CD14-positive monocyte (primary cell): Measurements from ENCODE around the gene BACH2. TPM values are rescaled to one million over a fixed set of nuclear protein-coding genes. Genes with fewer than 3 reads are reported as not detected.

Experiments used
- DNase-seq, 3 donors: peaks; one replicate each; pipeline ENCODE4 v3.0.0-alpha.2; 2011 to 2022
- H2AFZ ChIP-seq: 2 replicates; pipeline ENCODE4 v1.6.0; 2012; ENCODE audit warnings: mild to moderate bottlenecking, low read depth, low read length, inconsistent platforms; ENCODE audit not compliant: insufficient read depth, poor library complexity, severe bottlenecking
- H3K27ac ChIP-seq, 2 donors: 1 replicate in 1 of 2; 2 replicates in 1 of 2; pipeline ENCODE4 v1.5.1; 2012 to 2013; ENCODE audit warnings: low read length in 2 of 2, control low read depth in 1 of 2, inconsistent platforms in 1 of 2, low read depth in 1 of 2, mild to moderate bottlenecking in 1 of 2
- H3K27me3 ChIP-seq, 2 donors: one replicate each; pipeline versions ENCODE4 v1.6.0 to v1.6.1; 2011 to 2013; ENCODE audit warnings: low read length in 2 of 2; ENCODE audit not compliant: control insufficient read depth in 2 of 2, insufficient read depth in 2 of 2
- H3K36me3 ChIP-seq, 2 donors: replicated peaks in 1 of 2; 1 replicate in 1 of 2; 2 replicates in 1 of 2; pipeline versions ENCODE4 v1.5.1 to v1.6.1; 2012 to 2013; ENCODE audit warnings: low read length in 2 of 2, control low read depth in 1 of 2, inconsistent platforms in 1 of 2, mild to moderate bottlenecking in 1 of 2; ENCODE audit not compliant: insufficient read depth in 2 of 2, control insufficient read depth in 1 of 2
- H3K4me1 ChIP-seq, 2 donors: 1 replicate in 1 of 2; 2 replicates in 1 of 2; pipeline versions ENCODE4 v1.5.1 to v1.6.1; 2012 to 2013; ENCODE audit warnings: low read length in 2 of 2, control low read depth in 1 of 2, inconsistent platforms in 1 of 2, mild to moderate bottlenecking in 1 of 2, moderate library complexity in 1 of 2; ENCODE audit not compliant: insufficient read depth in 2 of 2, control insufficient read depth in 1 of 2
- H3K4me2 ChIP-seq: replicated peaks from 2 replicates; pipeline ENCODE3; 2012; ENCODE audit warnings: low read length, moderate library complexity, mild to moderate bottlenecking; ENCODE audit not compliant: poor library complexity, severe bottlenecking; ENCODE audit errors: extremely low read depth
- H3K4me3 ChIP-seq, 3 experiments: fragments of 200-600 bp in 1 of 3; sonication (generic) in 1 of 3; replicated peaks in 1 of 3; 1 replicate in 2 of 3; 2 replicates in 1 of 3; pipeline ENCODE4 v1.5.1; 2011 to 2013; ENCODE audit warnings: low read length in 3 of 3, mild to moderate bottlenecking in 3 of 3, control low read depth in 2 of 3, low read depth in 2 of 3, inconsistent platforms in 1 of 3, moderate library complexity in 1 of 3
- H3K79me2 ChIP-seq: 2 replicates; pipeline ENCODE4 v1.6.0; 2012; ENCODE audit warnings: mild to moderate bottlenecking, control low read depth, inconsistent platforms, low read length, moderate library complexity; ENCODE audit not compliant: insufficient read depth
- H3K9ac ChIP-seq: 2 replicates; pipeline ENCODE4 v1.6.0; 2017; ENCODE audit warnings: low read length, mild to moderate bottlenecking; ENCODE audit not compliant: insufficient read depth, poor library complexity, severe bottlenecking
- H3K9me3 ChIP-seq, 2 donors: replicated peaks in 1 of 2; 1 replicate in 1 of 2; 2 replicates in 1 of 2; pipeline versions ENCODE4 v1.5.1 to v1.6.1; 2012 to 2013; ENCODE audit warnings: low read length in 2 of 2, control low read depth in 1 of 2; ENCODE audit not compliant: control insufficient read depth in 1 of 2, insufficient read depth in 1 of 2
- H4K20me1 ChIP-seq: 2 replicates; pipeline ENCODE4 v1.6.0; 2012; ENCODE audit warnings: mild to moderate bottlenecking, low read length, control low read depth, moderate library complexity; ENCODE audit not compliant: insufficient read depth
- H3K27ac Mint-ChIP-seq, 7 donors: one replicate each; pipeline ENCODE4 v1.8.0; 2020; ENCODE audit warnings: mild to moderate bottlenecking in 7 of 7, mixed read lengths in 7 of 7, moderate library complexity in 6 of 7, inconsistent platforms in 2 of 7
- H3K27me3 Mint-ChIP-seq, 3 donors: one replicate each; pipeline ENCODE4 v1.8.0; 2021 to 2022; ENCODE audit warnings: low read depth in 3 of 3, mild to moderate bottlenecking in 3 of 3, mixed read lengths in 3 of 3, moderate library complexity in 3 of 3, inconsistent platforms in 1 of 3
- H3K36me3 Mint-ChIP-seq, 2 donors: one replicate each; pipeline ENCODE4 v1.8.0; 2020; ENCODE audit warnings: mixed read lengths in 2 of 2, inconsistent platforms in 1 of 2, mild to moderate bottlenecking in 1 of 2
- H3K4me1 Mint-ChIP-seq: one replicate; pipeline ENCODE4 v1.8.0; 2020; ENCODE audit warnings: mild to moderate bottlenecking, mixed read lengths
- H3K4me3 Mint-ChIP-seq, 2 donors: one replicate each; pipeline ENCODE4 v1.8.0; 2020; ENCODE audit warnings: mild to moderate bottlenecking in 2 of 2, mixed read lengths in 2 of 2, moderate library complexity in 1 of 2
- H3K9me3 Mint-ChIP-seq, 7 donors: one replicate each; pipeline ENCODE4 v1.8.0; 2020 to 2022; ENCODE audit warnings: mixed read lengths in 7 of 7, mild to moderate bottlenecking in 6 of 7, moderate library complexity in 6 of 7, inconsistent platforms in 2 of 7
- CTCF ChIP-seq: fragments of 200-600 bp; IDR thresholded peaks from one replicate; pipeline ENCODE4 v1.8.0; 2022; ENCODE audit warnings: antibody characterized with exemption, mild to moderate bottlenecking
- WGBS: methylation state at CpG from one replicate; pipeline ENCODE4 v1.1.5; 2013; ENCODE audit warnings: missing lambda C conversion rate; ENCODE audit not compliant: insufficient coverage; 5-methylcytosine and 5-hydroxymethylcytosine counted together
- intact Hi-C, 2 donors: fragments of 100-400 bp; cut with micrococcal nuclease; formaldehyde crosslinking; loops; one replicate each; pipeline versions ENCODE4 v1.15.0 to v1.15.1; 2023
- polyA plus RNA-seq, 3 donors: library from polyadenylated mRNA; depleted of rRNA in 1 of 3; unstranded in 2 of 3; stranded (reverse) in 1 of 3; fragments of 300-500 nt in 2 of 3; fragments of >200 nt in 1 of 3; fragmentation: Illumina TruSeq in 2 of 3; gene quantifications; 1 replicate in 2 of 3; 2 replicates in 1 of 3; pipeline ENCODE4 v1.2.3, GENCODE V29; 2012 to 2021

Gene BACH2
- polyA plus RNA-seq, 3 donors, result 0.04 to 0.09 (median 0.05) TPM

- Histone ChIP-seq H3K27me3 (no peaks in the 10 kb centered on the region), H3K79me2 (no peaks in the 10 kb centered on the region), H4K20me1 (no peaks in the 10 kb centered on the region), H3K9me3 (no peaks in the 10 kb centered on the region), H3K27ac (no peak overlapping the region), H3K4me2 (peak overlapping the region; percentile 54), H2AFZ (peak overlapping the region; percentile 18), H3K9ac (no peak overlapping the region), H3K4me3 (peak overlapping the region in 1 of 3 experiments; percentile 26), H3K36me3 (no peaks in the 10 kb centered on the region), H3K4me1 (peaks cover 15 to 25% of the 10 kb centered on the region in 2 donors)
- peak; percentile 11 to 60 (median 47) for DNase-seq
- H3K36me3 Mint-ChIP-seq, result no peaks in the 10 kb centered on the region
- H3K4me3 Mint-ChIP-seq, result peak overlapping the region in 1 of 2 donors; percentile 85
- WGBS, result 51% methylated on average over 10 of the region's 13 CpGs
- peaks cover 0 to 4% (median 1%) of the 10 kb centered on the region in 3 donors for H3K27me3 Mint-ChIP-seq
- intact Hi-C loops, result no loop called here
- no peak for TF ChIP-seq CTCF
- peaks cover 35% of the 10 kb centered on the region for H3K4me1 Mint-ChIP-seq
- H3K27ac Mint-ChIP-seq, result peak overlapping the region; percentile 21 to 87 (median 75)
- H3K9me3 Mint-ChIP-seq, result peaks cover 0 to 5% (median 0%) of the 10 kb centered on the region in 7 donors
Observed at GRCh38 chr6:90146921-90147649, 149.6 kb downstream of the BACH2 start.

- intact Hi-C loops, result no loop called here
- WGBS, result 100% methylated on average over 2 of the region's 4 CpGs
- Histone ChIP-seq H3K9ac (no peak overlapping the region), H4K20me1 (no peaks in the 10 kb centered on the region), H3K4me2 (no peak overlapping the region), H2AFZ (no peak overlapping the region), H3K9me3 (no peaks in the 10 kb centered on the region), H3K4me3 (no peak overlapping the region), H3K27ac (no peak overlapping the region), H3K36me3 (no peaks in the 10 kb centered on the region), H3K79me2 (no peaks in the 10 kb centered on the region), H3K27me3 (no peaks in the 10 kb centered on the region), H3K4me1 (peaks cover 13 to 21% of the 10 kb centered on the region in 2 donors)
- no peak for DNase-seq
- Mint-ChIP-seq H3K4me3 (no peak overlapping the region), H3K4me1 (peaks cover 27% of the 10 kb centered on the region), H3K36me3 (no peaks in the 10 kb centered on the region), H3K27me3 (peaks cover 0 to 2% (median 1%) of the 10 kb centered on the region in 3 donors), H3K9me3 (peaks cover 0 to 5% (median 0%) of the 10 kb centered on the region in 7 donors), H3K27ac (no peak overlapping the region)
- TF ChIP-seq CTCF, result no peak
Observed at GRCh38 chr6:90146024-90146423, 150.6 kb downstream of the BACH2 start.
